HEK293 (cell line): ENCODE measurements around the gene MIS12.
A peak's percentile ranks its signal among the peaks of the same experiment; 100 is the strongest.

Source experiments
- GLI2 ChIP-seq: fragments of 450-650 bp; formaldehyde crosslinking; IDR thresholded peaks from 2 replicates; pipeline ENCODE4; 2017; ENCODE audit warnings: missing biosample characterization, missing genetic modification characterization, low read depth, borderline replicate concordance
- MYNN ChIP-seq: fragments of 450-650 bp; formaldehyde crosslinking; IDR thresholded peaks from 2 replicates; pipeline ENCODE4 v1.5.1; 2016; ENCODE audit warnings: missing biosample characterization, missing genetic modification characterization, borderline replicate concordance
- PRDM6 ChIP-seq: fragments of 450-650 bp; formaldehyde crosslinking; IDR thresholded peaks from 2 replicates; pipeline ENCODE4 v1.5.1; 2017; ENCODE audit warnings: missing biosample characterization, missing genetic modification characterization
- ZFP69B ChIP-seq: fragments of 450-650 bp; formaldehyde crosslinking; IDR thresholded peaks from 2 replicates; pipeline ENCODE4 v1.5.1; 2016; ENCODE audit warnings: missing biosample characterization, missing genetic modification characterization
- ZNF133 ChIP-seq: fragments of 450-650 bp; formaldehyde crosslinking; IDR thresholded peaks from 2 replicates; pipeline ENCODE4 v1.5.1; 2016; ENCODE audit warnings: missing biosample characterization, missing genetic modification characterization
- ZNF138 ChIP-seq: fragments of 450-650 bp; formaldehyde crosslinking; IDR thresholded peaks from 2 replicates; pipeline ENCODE4 v1.5.1; 2016; ENCODE audit warnings: missing biosample characterization, missing genetic modification characterization, borderline replicate concordance
- ZNF16 ChIP-seq: fragments of 450-650 bp; formaldehyde crosslinking; IDR thresholded peaks from 2 replicates; pipeline ENCODE4 v1.5.1; 2016; ENCODE audit warnings: low read depth, missing biosample characterization, missing genetic modification characterization
- ZNF18 ChIP-seq: fragments of 450-650 bp; formaldehyde crosslinking; IDR thresholded peaks from 2 replicates; pipeline ENCODE4 v1.5.1; 2016; ENCODE audit warnings: missing biosample characterization, missing genetic modification characterization
- ZNF184 ChIP-seq: fragments of 450-650 bp; IDR thresholded peaks from 2 replicates; pipeline ENCODE4 v1.5.1; 2018; ENCODE audit warnings: missing biosample characterization, mild to moderate bottlenecking, missing genetic modification characterization
- ZNF292 ChIP-seq: fragments of 450-650 bp; formaldehyde crosslinking; IDR thresholded peaks from 2 replicates; pipeline ENCODE4 v1.5.1; 2016; ENCODE audit warnings: low read depth, missing biosample characterization, missing genetic modification characterization, borderline replicate concordance
- ZNF302 ChIP-seq: fragments of 450-650 bp; formaldehyde crosslinking; IDR thresholded peaks from 2 replicates; pipeline ENCODE4 v1.5.1; 2016; ENCODE audit warnings: missing biosample characterization, missing genetic modification characterization, low read depth
- ZNF335 ChIP-seq: fragments of 450-650 bp; formaldehyde crosslinking; conservative IDR thresholded peaks from 2 replicates; pipeline ENCODE4 v1.5.1; 2016; ENCODE audit warnings: missing biosample characterization, missing genetic modification characterization
- ZNF426 ChIP-seq: fragments of 450-650 bp; formaldehyde crosslinking; IDR thresholded peaks from 2 replicates; pipeline ENCODE4 v1.5.1; 2017; ENCODE audit warnings: missing biosample characterization, missing genetic modification characterization, mild to moderate bottlenecking, inconsistent platforms, moderate library complexity
- ZNF433 ChIP-seq: fragments of 450-650 bp; formaldehyde crosslinking; IDR thresholded peaks from 2 replicates; pipeline ENCODE4 v1.5.1; 2016; ENCODE audit warnings: missing biosample characterization, missing genetic modification characterization, low read depth
- ZNF510 ChIP-seq: fragments of 450-650 bp; formaldehyde crosslinking; IDR thresholded peaks from 2 replicates; pipeline ENCODE4 v1.5.1; 2018; ENCODE audit warnings: mild to moderate bottlenecking, missing genetic modification characterization, missing biosample characterization; ENCODE audit not compliant: insufficient replicate concordance
- ZNF530 ChIP-seq: fragments of 450-650 bp; formaldehyde crosslinking; IDR thresholded peaks from 2 replicates; pipeline ENCODE4 v1.5.1; 2016; ENCODE audit warnings: low read depth, missing biosample characterization, missing genetic modification characterization
- ZNF610 ChIP-seq: fragments of 450-650 bp; formaldehyde crosslinking; IDR thresholded peaks from 2 replicates; pipeline ENCODE4 v1.5.1; 2016; ENCODE audit warnings: missing biosample characterization, missing genetic modification characterization, borderline replicate concordance
- ZNF654 ChIP-seq: fragments of 450-650 bp; formaldehyde crosslinking; IDR thresholded peaks from 2 replicates; pipeline ENCODE4 v1.5.1; 2016; ENCODE audit warnings: low read depth, missing biosample characterization, missing genetic modification characterization
- ZNF660 ChIP-seq: fragments of 450-650 bp; IDR thresholded peaks from 2 replicates; pipeline ENCODE4 v1.5.1; 2018; ENCODE audit warnings: missing biosample characterization, mild to moderate bottlenecking, missing genetic modification characterization
- ZNF670 ChIP-seq: fragments of 450-650 bp; formaldehyde crosslinking; IDR thresholded peaks from 2 replicates; pipeline ENCODE4 v1.5.1; 2016; ENCODE audit warnings: missing biosample characterization, missing genetic modification characterization, low read depth
- ZNF843 ChIP-seq: fragments of 450-650 bp; formaldehyde crosslinking; IDR thresholded peaks from 2 replicates; pipeline ENCODE4 v1.5.1; 2016; ENCODE audit warnings: missing biosample characterization, missing genetic modification characterization
- ZSCAN30 ChIP-seq: fragments of 450-650 bp; IDR thresholded peaks from 2 replicates; pipeline ENCODE4 v1.5.1; 2018; ENCODE audit warnings: missing biosample characterization, mild to moderate bottlenecking, missing genetic modification characterization, moderate library complexity
- TF ChIP-seq, protein P1 (sequence below): fragments of 450-650 bp; formaldehyde crosslinking; IDR thresholded peaks from 2 replicates; pipeline ENCODE4 v1.5.1; 2016; ENCODE audit warnings: missing biosample characterization, missing genetic modification characterization
- TF ChIP-seq, protein P2 (sequence below): fragments of 450-650 bp; formaldehyde crosslinking; IDR thresholded peaks from 2 replicates; pipeline ENCODE4 v1.5.1; 2016; ENCODE audit warnings: missing biosample characterization, missing genetic modification characterization, borderline replicate concordance

MIS12 gene

GRCh38 chr17:5438716-5439445 is 47.5 kb upstream of the MIS12 start, which contains the start of gene C1QBP (continued):
- TF ChIP-seq ZNF16 (tag by site-specific recombination), result no peak
- no peak for TF ChIP-seq ZNF510 (tag by site-specific recombination)
- TF ChIP-seq ZNF138 (tag by site-specific recombination), result no peak
- no peak for TF ChIP-seq ZNF530 (tag by site-specific recombination)
- TF ChIP-seq ZNF302, result no peak
- TF ChIP-seq ZNF433 (tag by site-specific recombination), result no peak
- TF ChIP-seq ZNF292 (tag by site-specific recombination), result no peak
- TF ChIP-seq, protein P1, sequence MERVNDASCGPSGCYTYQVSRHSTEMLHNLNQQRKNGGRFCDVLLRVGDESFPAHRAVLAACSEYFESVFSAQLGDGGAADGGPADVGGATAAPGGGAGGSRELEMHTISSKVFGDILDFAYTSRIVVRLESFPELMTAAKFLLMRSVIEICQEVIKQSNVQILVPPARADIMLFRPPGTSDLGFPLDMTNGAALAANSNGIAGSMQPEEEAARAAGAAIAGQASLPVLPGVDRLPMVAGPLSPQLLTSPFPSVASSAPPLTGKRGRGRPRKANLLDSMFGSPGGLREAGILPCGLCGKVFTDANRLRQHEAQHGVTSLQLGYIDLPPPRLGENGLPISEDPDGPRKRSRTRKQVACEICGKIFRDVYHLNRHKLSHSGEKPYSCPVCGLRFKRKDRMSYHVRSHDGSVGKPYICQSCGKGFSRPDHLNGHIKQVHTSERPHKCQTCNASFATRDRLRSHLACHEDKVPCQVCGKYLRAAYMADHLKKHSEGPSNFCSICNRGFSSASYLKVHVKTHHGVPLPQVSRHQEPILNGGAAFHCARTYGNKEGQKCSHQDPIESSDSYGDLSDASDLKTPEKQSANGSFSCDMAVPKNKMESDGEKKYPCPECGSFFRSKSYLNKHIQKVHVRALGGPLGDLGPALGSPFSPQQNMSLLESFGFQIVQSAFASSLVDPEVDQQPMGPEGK (tag by site-specific recombination), result no peak
- TF ChIP-seq, protein P2, sequence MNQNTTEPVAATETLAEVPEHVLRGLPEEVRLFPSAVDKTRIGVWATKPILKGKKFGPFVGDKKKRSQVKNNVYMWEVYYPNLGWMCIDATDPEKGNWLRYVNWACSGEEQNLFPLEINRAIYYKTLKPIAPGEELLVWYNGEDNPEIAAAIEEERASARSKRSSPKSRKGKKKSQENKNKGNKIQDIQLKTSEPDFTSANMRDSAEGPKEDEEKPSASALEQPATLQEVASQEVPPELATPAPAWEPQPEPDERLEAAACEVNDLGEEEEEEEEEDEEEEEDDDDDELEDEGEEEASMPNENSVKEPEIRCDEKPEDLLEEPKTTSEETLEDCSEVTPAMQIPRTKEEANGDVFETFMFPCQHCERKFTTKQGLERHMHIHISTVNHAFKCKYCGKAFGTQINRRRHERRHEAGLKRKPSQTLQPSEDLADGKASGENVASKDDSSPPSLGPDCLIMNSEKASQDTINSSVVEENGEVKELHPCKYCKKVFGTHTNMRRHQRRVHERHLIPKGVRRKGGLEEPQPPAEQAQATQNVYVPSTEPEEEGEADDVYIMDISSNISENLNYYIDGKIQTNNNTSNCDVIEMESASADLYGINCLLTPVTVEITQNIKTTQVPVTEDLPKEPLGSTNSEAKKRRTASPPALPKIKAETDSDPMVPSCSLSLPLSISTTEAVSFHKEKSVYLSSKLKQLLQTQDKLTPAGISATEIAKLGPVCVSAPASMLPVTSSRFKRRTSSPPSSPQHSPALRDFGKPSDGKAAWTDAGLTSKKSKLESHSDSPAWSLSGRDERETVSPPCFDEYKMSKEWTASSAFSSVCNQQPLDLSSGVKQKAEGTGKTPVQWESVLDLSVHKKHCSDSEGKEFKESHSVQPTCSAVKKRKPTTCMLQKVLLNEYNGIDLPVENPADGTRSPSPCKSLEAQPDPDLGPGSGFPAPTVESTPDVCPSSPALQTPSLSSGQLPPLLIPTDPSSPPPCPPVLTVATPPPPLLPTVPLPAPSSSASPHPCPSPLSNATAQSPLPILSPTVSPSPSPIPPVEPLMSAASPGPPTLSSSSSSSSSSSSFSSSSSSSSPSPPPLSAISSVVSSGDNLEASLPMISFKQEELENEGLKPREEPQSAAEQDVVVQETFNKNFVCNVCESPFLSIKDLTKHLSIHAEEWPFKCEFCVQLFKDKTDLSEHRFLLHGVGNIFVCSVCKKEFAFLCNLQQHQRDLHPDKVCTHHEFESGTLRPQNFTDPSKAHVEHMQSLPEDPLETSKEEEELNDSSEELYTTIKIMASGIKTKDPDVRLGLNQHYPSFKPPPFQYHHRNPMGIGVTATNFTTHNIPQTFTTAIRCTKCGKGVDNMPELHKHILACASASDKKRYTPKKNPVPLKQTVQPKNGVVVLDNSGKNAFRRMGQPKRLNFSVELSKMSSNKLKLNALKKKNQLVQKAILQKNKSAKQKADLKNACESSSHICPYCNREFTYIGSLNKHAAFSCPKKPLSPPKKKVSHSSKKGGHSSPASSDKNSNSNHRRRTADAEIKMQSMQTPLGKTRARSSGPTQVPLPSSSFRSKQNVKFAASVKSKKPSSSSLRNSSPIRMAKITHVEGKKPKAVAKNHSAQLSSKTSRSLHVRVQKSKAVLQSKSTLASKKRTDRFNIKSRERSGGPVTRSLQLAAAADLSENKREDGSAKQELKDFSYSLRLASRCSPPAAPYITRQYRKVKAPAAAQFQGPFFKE (tag by site-specific recombination), result no peak
- TF ChIP-seq ZNF184, result no peak
- TF ChIP-seq ZNF335 (tag by site-specific recombination), result peak; percentile 81
- TF ChIP-seq ZSCAN30 (tag by site-specific recombination), result peak; percentile 67
- TF ChIP-seq ZNF610, result no peak
- no peak for TF ChIP-seq ZNF426 (tag by site-specific recombination)
- no peak; the same call in 1 of the 2 replicates for TF ChIP-seq ZFP69B (tag by site-specific recombination)
- TF ChIP-seq ZNF133 (tag by site-specific recombination), result no peak
- peak; percentile 79 for TF ChIP-seq ZNF654 (tag by site-specific recombination)
- TF ChIP-seq GLI2 (tag by site-specific recombination), result no peak
- 0 out of 2 replicates have a peak, but pooled peaks have one; percentile 10 for TF ChIP-seq ZNF18
- TF ChIP-seq ZNF660 (tag by site-specific recombination), result peak; percentile 86
- no peak for TF ChIP-seq MYNN (tag by site-specific recombination)
- TF ChIP-seq PRDM6 (tag by site-specific recombination), result no peak
- no peak for TF ChIP-seq ZNF670 (tag by site-specific recombination)
- no peak for TF ChIP-seq ZNF843
